LNCAP (cell line): ENCODE data around the gene HS6ST2.

ENCODE experiments used
- CTCF ChIP-seq: fragments of 450-650 bp; IDR thresholded peaks from 2 replicates; pipeline ENCODE4 v1.5.1; 2017; ENCODE audit warnings: mild to moderate bottlenecking

HS6ST2 gene

GRCh38 chrX:132853040-132853439, 105.4 kb downstream of the HS6ST2 start:
- no peak for TF ChIP-seq CTCF

- no peak for TF ChIP-seq CTCF
Measured at GRCh38 chrX:132848296-132848970, 110.0 kb downstream of the HS6ST2 start.

GRCh38 chrX:132843363-132843762, 115.1 kb downstream of the HS6ST2 start:
- no peak for TF ChIP-seq CTCF

GRCh38 chrX:132842460-132843238, 115.8 kb downstream of the HS6ST2 start:
- TF ChIP-seq CTCF, result no peak

- no peak for TF ChIP-seq CTCF
Measured at GRCh38 chrX:132837967-132838366, 120.5 kb downstream of the HS6ST2 start.

- no peak for TF ChIP-seq CTCF
Measured at GRCh38 chrX:132837126-132837525, 121.3 kb downstream of the HS6ST2 start.

GRCh38 chrX:132836471-132836870, 122.0 kb downstream of the HS6ST2 start:
- TF ChIP-seq CTCF, result no peak
